C4-2B (cell line): ENCODE results near the gene STAC2.

Source experiments
- H3K27ac ChIP-seq: fragments of 450-650 bp; 2 replicates; pipeline ENCODE4 v1.5.1; 2017
- CTCF ChIP-seq: fragments of 450-650 bp; conservative IDR thresholded peaks from 2 replicates; pipeline ENCODE4 v1.5.1; 2017; ENCODE audit warnings: mild to moderate bottlenecking
- ZFX ChIP-seq: fragments of 450-650 bp; IDR thresholded peaks from 2 replicates; pipeline ENCODE4 v1.6.1; 2017

STAC2 gene

GRCh38 chr17:39222866-39223834, 2.6 kb downstream of the STAC2 start:
- TF ChIP-seq CTCF: no peak
- no peak for TF ChIP-seq ZFX
- H3K27ac ChIP-seq: no peak overlapping the region

GRCh38 chr17:39222151-39222550, 3.6 kb downstream of the STAC2 start:
- H3K27ac ChIP-seq: no peak overlapping the region
- TF ChIP-seq ZFX (no peak), CTCF (no peak)

- H3K27ac ChIP-seq: no peak overlapping the region
- TF ChIP-seq ZFX (no peak), CTCF (no peak)
Measured at GRCh38 chr17:39221572-39221971, 4.2 kb downstream of the STAC2 start.

- TF ChIP-seq ZFX (no peak), CTCF (no peak)
- no peak overlapping the region for H3K27ac ChIP-seq
Measured at GRCh38 chr17:39219647-39220154, 6.0 kb downstream of the STAC2 start.

GRCh38 chr17:39218906-39219305, 6.8 kb downstream of the STAC2 start:
- TF ChIP-seq CTCF (no peak), ZFX (no peak)

GRCh38 chr17:39217734-39218369, 7.9 kb downstream of the STAC2 start:
- H3K27ac ChIP-seq: no peak overlapping the region

More at GRCh38 chr17:39218906-39219305, 6.8 kb downstream of the STAC2 start:
- H3K27ac ChIP-seq: no peak overlapping the region

More at GRCh38 chr17:39217734-39218369, 7.9 kb downstream of the STAC2 start:
- TF ChIP-seq ZFX (no peak), CTCF (no peak)
